Liver (tissue), 9 donors: ENCODE measurements around the gene CST3. TPM values are rescaled to one million over a fixed set of nuclear protein-coding genes. Genes with fewer than 3 reads are reported as not detected.
A peak's percentile ranks its signal among the peaks of the same experiment; 100 is the strongest.
"Not testable (repeated sequence)": the region's sequence is repeated elsewhere in the genome, so short reads cannot be mapped to it uniquely, and the experiment has no call there.

Experiments used
- DNase-seq: peaks from one replicate; pipeline ENCODE4 v3.0.0-alpha.2; 2017; ENCODE audit warnings: low spot score
- H3K27ac ChIP-seq, 2 donors: one replicate each; pipeline ENCODE4 v1.7.0; 2013; ENCODE audit warnings: inconsistent platforms in 2 of 2, low read length in 2 of 2, control low read depth in 1 of 2, low read depth in 1 of 2, mild to moderate bottlenecking in 1 of 2
- H3K27me3 ChIP-seq, 4 donors: one replicate each; pipeline versions ENCODE4 v1.6.1 to v1.7.0; 2013; ENCODE audit warnings: low read length in 3 of 4, inconsistent platforms in 1 of 4, mild to moderate bottlenecking in 1 of 4, moderate library complexity in 1 of 4; ENCODE audit not compliant: control insufficient read depth in 4 of 4, insufficient read depth in 4 of 4
- H3K36me3 ChIP-seq, 4 donors: one replicate each; pipeline versions ENCODE4 v1.6.1 to v1.7.0; 2013; ENCODE audit warnings: low read length in 3 of 4, mild to moderate bottlenecking in 3 of 4, low read depth in 1 of 4, moderate library complexity in 1 of 4; ENCODE audit not compliant: control insufficient read depth in 4 of 4, insufficient read depth in 3 of 4
- H3K4me1 ChIP-seq, 4 donors: one replicate each; pipeline versions ENCODE4 v1.6.1 to v1.7.0; 2013; ENCODE audit warnings: low read length in 3 of 4, mild to moderate bottlenecking in 3 of 4, moderate library complexity in 1 of 4; ENCODE audit not compliant: control insufficient read depth in 4 of 4, insufficient read depth in 4 of 4
- H3K4me3 ChIP-seq, 3 donors: one replicate each; pipeline versions ENCODE4 v1.6.1 to v1.7.0; 2013; ENCODE audit warnings: low read length in 3 of 3, control low read depth in 1 of 3, low read depth in 1 of 3, mild to moderate bottlenecking in 1 of 3
- H3K9ac ChIP-seq, 2 donors: one replicate each; pipeline ENCODE4 v1.7.0; 2013; ENCODE audit warnings: low read length in 2 of 2, mild to moderate bottlenecking in 2 of 2, moderate library complexity in 2 of 2, control low read depth in 1 of 2, low read depth in 1 of 2
- H3K9me3 ChIP-seq, 4 donors: one replicate each; pipeline versions ENCODE4 v1.6.1 to v1.7.0; 2013; ENCODE audit warnings: low read length in 3 of 4; ENCODE audit not compliant: control insufficient read depth in 4 of 4
- EGR1 ChIP-seq, 2 donors: IDR thresholded peaks; 2 replicates each; pipeline ENCODE4 v1.6.1; 2016 to 2018; ENCODE audit warnings: antibody characterized with exemption in 2 of 2, low read depth in 2 of 2
- FOXA1 ChIP-seq: IDR thresholded peaks from 2 replicates; pipeline ENCODE4 v1.6.1; 2016; ENCODE audit warnings: antibody characterized with exemption
- FOXA2 ChIP-seq: IDR thresholded peaks from 2 replicates; pipeline ENCODE4 v1.6.1; 2016; ENCODE audit warnings: antibody characterized with exemption
- GABPA ChIP-seq, 2 donors: IDR thresholded peaks in 1 of 2; conservative IDR thresholded peaks in 1 of 2; 2 replicates each; pipeline ENCODE4 v1.6.1; 2016; ENCODE audit warnings: antibody characterized with exemption in 2 of 2, mild to moderate bottlenecking in 1 of 2, moderate library complexity in 1 of 2
- HNF4A ChIP-seq, 2 donors: conservative IDR thresholded peaks; 2 replicates each; pipeline ENCODE4 v1.6.1; 2016; ENCODE audit warnings: antibody characterized with exemption in 2 of 2, mild to moderate bottlenecking in 2 of 2
- HNF4G ChIP-seq: IDR thresholded peaks from 2 replicates; pipeline ENCODE4 v1.6.1; 2016; ENCODE audit warnings: antibody characterized with exemption
- JUND ChIP-seq, 2 donors: IDR thresholded peaks; 2 replicates each; pipeline ENCODE4 v1.6.1; 2016; ENCODE audit warnings: antibody characterized with exemption in 2 of 2
- NR2F2 ChIP-seq: IDR thresholded peaks from 2 replicates; pipeline ENCODE4 v1.6.1; 2016; ENCODE audit warnings: antibody characterized with exemption
- RAD21 ChIP-seq, 2 donors: IDR thresholded peaks; 2 replicates each; pipeline ENCODE4 v1.6.1; 2016; ENCODE audit warnings: antibody characterized with exemption in 2 of 2, mild to moderate bottlenecking in 2 of 2
- RXRA ChIP-seq, 2 donors: IDR thresholded peaks; 2 replicates each; pipeline ENCODE4 v1.6.1; 2017 to 2018; ENCODE audit warnings: antibody characterized with exemption in 2 of 2, mild to moderate bottlenecking in 1 of 2
- SP1 ChIP-seq: IDR thresholded peaks from 2 replicates; pipeline ENCODE4 v1.6.1; 2018; ENCODE audit warnings: antibody characterized with exemption, mild to moderate bottlenecking
- TAF1 ChIP-seq: conservative IDR thresholded peaks from 2 replicates; pipeline ENCODE4 v1.6.1; 2016; ENCODE audit warnings: antibody characterized with exemption, mild to moderate bottlenecking
- YY1 ChIP-seq: IDR thresholded peaks from 2 replicates; pipeline ENCODE4 v1.6.1; 2016; ENCODE audit warnings: antibody characterized with exemption, mild to moderate bottlenecking
- WGBS: extraction: QIAGEN DNeasy Blood & Tissue Kit; methylation state at CpG from one replicate; pipeline ENCODE4 v1.1.7; 2013; 5-methylcytosine and 5-hydroxymethylcytosine counted together
- polyA plus RNA-seq, 2 donors: library from polyadenylated mRNA; stranded (reverse) in 1 of 2; unstranded in 1 of 2; fragments of 200-250 nt in 1 of 2; fragments of >200 nt in 1 of 2; fragmentation: Nextera tagmentation in 1 of 2; extraction: Ambion mirVana in 1 of 2; gene quantifications; one replicate each; pipeline versions ENCODE4 v1.2.1 to v1.2.3, GENCODE V29; 2013 to 2015
- total RNA-seq, 2 donors: library from RNA; depleted of rRNA; stranded (reverse); fragments of >200 nt; gene quantifications; one replicate each; pipeline ENCODE4 v1.2.3, GENCODE V29; 2014
- TF ChIP-seq, protein P1 (sequence below): fragments of 150-350 bp; IDR thresholded peaks from 2 replicates; pipeline ENCODE4 v1.5.1; 2017; ENCODE audit warnings: improper control_type of control experiment, low read depth, low read length; ENCODE audit not compliant: missing input control
- TF ChIP-seq, protein P2 (sequence below): IDR thresholded peaks from 2 replicates; pipeline ENCODE4 v1.6.1; 2016; ENCODE audit warnings: antibody characterized with exemption
- TF ChIP-seq, protein P3 (sequence below): IDR thresholded peaks from 2 replicates; pipeline ENCODE4 v1.6.1; 2016; ENCODE audit warnings: antibody characterized with exemption
- TF ChIP-seq, protein P4 (sequence below): IDR thresholded peaks from 2 replicates; pipeline ENCODE4 v1.6.1; 2016; ENCODE audit warnings: antibody characterized with exemption, mild to moderate bottlenecking
- TF ChIP-seq, protein P5 (sequence below): IDR thresholded peaks from 2 replicates; pipeline ENCODE4 v1.6.1; 2016; ENCODE audit warnings: antibody characterized with exemption
- donor health status: healthy.
- donor health status: healthy.
- donor health status: healthy.
- donor health status: healthy.
- donor health status: healthy.

The CST3 gene
- total and polyA plus RNA-seq, 4 donors: 153 to 1,712 (median 513) TPM

DNA sequence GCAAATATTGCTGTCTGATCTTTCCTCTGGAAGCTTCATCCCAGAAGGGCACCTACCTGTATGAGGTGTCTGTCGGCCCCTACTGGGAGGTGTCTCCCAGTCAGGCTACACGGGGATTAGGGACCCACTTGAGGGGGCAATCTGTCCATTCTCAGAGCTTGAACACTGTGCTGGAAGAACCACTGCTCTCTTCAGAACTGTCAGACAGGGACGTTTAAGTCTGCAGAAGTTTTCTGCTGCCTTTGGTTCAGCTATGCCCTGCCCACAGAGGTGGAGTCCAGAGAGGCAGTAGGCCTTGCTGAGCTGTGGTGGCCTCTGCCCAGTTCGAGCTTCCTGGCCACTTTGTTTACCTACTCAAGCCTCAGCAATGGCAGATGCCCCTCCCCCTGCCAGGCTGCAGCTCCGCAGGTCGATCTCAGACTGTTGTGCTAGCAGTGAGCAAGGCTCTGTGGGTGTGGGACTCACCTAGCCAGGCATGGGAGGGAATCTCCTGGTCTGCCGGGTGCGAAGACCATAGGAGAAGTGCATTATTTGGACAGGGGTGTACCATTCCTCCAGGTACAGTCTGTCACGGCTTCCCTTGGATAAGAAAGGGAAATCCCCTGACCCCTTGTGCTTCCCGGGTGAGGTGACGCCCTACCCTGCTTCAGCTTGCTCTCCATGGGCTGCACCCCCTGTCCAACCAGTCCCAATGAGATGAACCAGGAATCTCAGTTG is 16.9 kb downstream of the CST3 start:
- not testable (repeated sequence) for H3K9me3 ChIP-seq, H3K4me3 ChIP-seq, H3K9ac ChIP-seq, H3K27ac ChIP-seq, H3K36me3 ChIP-seq, H3K4me1 ChIP-seq, H3K27me3 ChIP-seq, DNase-seq
- 58% methylated on average over 11 of the region's 11 CpGs for WGBS
- peak in 1 of 2 donors; percentile 17 for TF ChIP-seq HNF4A (conservative IDR thresholded peaks at IDR 0.05)

DNA sequence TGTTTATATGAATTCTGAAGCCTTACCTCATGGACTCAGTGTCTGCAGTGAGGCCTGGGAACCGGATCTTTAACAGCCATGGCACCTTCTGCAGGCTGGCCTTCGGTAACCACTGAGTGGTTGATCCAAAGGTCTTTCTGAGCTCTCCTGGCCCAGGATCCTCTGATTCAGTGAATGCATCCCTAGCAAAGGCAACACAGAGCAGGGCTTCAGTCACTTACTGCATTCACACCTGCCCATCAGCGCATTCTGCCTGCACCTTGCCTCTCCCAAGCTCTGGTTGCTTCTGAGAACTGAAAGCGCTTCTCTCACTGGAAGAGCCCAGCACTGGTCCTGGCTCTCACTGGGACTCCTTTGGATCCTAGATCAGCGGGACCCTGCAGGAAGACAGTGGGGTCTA is 23.6 kb downstream of the CST3 start:
- Histone ChIP-seq H3K27ac (no peak overlapping the region), H3K27me3 (no peaks in the 10 kb centered on the region), H3K36me3 (no peaks in the 10 kb centered on the region), H3K9ac (no peak overlapping the region), H3K4me1 (no peaks in the 10 kb centered on the region), H3K4me3 (no peak overlapping the region), H3K9me3 (no peaks in the 10 kb centered on the region)
- TF ChIP-seq SP1 (no peak), TAF1 (no peak)
- WGBS: 96% methylated on average over 5 of the region's 5 CpGs
- no peak for DNase-seq

DNA sequence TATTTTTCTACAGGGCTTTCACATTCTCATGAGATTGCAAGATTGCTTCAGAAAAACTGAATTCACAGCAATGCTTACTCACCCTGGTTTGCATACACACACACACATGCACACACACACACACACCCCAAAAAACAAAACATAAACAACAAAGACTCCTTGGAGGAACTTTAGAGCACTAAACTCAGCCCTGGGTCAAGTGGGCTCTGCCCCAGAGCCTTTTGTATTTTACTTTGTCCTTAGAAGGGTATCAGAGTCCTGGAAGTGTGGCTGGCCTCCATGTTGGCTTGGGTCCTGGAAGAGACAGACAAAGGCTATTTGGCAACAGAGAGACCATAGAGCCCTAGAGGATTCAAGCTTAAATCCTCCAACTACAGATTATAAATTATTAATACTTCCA is 24.1 kb downstream of the CST3 start:
- no peak overlapping the region for H3K27ac ChIP-seq

More for the DNA sequence above, 24.1 kb downstream of the CST3 start:
- H3K4me1 ChIP-seq: no peaks in the 10 kb centered on the region
- no peaks in the 10 kb centered on the region for H3K27me3 ChIP-seq
- no peak overlapping the region for H3K9ac ChIP-seq
- no peak overlapping the region for H3K4me3 ChIP-seq
- no peaks in the 10 kb centered on the region for H3K36me3 ChIP-seq
- DNase-seq: no peak
- H3K9me3 ChIP-seq: no peaks in the 10 kb centered on the region
- no peak for TF ChIP-seq TAF1
- no peak for TF ChIP-seq HNF4G
- no peak for TF ChIP-seq NR2F2
- no peak for TF ChIP-seq GABPA (IDR thresholded peaks at IDR 0.05 in 1 of 2, conservative IDR thresholded peaks at IDR 0.05 in 1 of 2)
- TF ChIP-seq, protein P1, sequence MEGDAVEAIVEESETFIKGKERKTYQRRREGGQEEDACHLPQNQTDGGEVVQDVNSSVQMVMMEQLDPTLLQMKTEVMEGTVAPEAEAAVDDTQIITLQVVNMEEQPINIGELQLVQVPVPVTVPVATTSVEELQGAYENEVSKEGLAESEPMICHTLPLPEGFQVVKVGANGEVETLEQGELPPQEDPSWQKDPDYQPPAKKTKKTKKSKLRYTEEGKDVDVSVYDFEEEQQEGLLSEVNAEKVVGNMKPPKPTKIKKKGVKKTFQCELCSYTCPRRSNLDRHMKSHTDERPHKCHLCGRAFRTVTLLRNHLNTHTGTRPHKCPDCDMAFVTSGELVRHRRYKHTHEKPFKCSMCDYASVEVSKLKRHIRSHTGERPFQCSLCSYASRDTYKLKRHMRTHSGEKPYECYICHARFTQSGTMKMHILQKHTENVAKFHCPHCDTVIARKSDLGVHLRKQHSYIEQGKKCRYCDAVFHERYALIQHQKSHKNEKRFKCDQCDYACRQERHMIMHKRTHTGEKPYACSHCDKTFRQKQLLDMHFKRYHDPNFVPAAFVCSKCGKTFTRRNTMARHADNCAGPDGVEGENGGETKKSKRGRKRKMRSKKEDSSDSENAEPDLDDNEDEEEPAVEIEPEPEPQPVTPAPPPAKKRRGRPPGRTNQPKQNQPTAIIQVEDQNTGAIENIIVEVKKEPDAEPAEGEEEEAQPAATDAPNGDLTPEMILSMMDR: no peak
- no peak for TF ChIP-seq YY1
- TF ChIP-seq, protein P2, sequence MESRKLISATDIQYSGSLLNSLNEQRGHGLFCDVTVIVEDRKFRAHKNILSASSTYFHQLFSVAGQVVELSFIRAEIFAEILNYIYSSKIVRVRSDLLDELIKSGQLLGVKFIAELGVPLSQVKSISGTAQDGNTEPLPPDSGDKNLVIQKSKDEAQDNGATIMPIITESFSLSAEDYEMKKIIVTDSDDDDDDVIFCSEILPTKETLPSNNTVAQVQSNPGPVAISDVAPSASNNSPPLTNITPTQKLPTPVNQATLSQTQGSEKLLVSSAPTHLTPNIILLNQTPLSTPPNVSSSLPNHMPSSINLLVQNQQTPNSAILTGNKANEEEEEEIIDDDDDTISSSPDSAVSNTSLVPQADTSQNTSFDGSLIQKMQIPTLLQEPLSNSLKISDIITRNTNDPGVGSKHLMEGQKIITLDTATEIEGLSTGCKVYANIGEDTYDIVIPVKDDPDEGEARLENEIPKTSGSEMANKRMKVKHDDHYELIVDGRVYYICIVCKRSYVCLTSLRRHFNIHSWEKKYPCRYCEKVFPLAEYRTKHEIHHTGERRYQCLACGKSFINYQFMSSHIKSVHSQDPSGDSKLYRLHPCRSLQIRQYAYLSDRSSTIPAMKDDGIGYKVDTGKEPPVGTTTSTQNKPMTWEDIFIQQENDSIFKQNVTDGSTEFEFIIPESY: no peak
- TF ChIP-seq RXRA (IDR thresholded peaks at IDR 0.05): no peak
- TF ChIP-seq, protein P3, sequence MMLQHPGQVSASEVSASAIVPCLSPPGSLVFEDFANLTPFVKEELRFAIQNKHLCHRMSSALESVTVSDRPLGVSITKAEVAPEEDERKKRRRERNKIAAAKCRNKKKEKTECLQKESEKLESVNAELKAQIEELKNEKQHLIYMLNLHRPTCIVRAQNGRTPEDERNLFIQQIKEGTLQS: no peak
- no peak for TF ChIP-seq FOXA1
- TF ChIP-seq FOXA2: no peak
- no peak for TF ChIP-seq EGR1 (IDR thresholded peaks at IDR 0.05; ENCODE audit: low read depth in 2 of 2)
- TF ChIP-seq SP1: no peak
- TF ChIP-seq, protein P4, sequence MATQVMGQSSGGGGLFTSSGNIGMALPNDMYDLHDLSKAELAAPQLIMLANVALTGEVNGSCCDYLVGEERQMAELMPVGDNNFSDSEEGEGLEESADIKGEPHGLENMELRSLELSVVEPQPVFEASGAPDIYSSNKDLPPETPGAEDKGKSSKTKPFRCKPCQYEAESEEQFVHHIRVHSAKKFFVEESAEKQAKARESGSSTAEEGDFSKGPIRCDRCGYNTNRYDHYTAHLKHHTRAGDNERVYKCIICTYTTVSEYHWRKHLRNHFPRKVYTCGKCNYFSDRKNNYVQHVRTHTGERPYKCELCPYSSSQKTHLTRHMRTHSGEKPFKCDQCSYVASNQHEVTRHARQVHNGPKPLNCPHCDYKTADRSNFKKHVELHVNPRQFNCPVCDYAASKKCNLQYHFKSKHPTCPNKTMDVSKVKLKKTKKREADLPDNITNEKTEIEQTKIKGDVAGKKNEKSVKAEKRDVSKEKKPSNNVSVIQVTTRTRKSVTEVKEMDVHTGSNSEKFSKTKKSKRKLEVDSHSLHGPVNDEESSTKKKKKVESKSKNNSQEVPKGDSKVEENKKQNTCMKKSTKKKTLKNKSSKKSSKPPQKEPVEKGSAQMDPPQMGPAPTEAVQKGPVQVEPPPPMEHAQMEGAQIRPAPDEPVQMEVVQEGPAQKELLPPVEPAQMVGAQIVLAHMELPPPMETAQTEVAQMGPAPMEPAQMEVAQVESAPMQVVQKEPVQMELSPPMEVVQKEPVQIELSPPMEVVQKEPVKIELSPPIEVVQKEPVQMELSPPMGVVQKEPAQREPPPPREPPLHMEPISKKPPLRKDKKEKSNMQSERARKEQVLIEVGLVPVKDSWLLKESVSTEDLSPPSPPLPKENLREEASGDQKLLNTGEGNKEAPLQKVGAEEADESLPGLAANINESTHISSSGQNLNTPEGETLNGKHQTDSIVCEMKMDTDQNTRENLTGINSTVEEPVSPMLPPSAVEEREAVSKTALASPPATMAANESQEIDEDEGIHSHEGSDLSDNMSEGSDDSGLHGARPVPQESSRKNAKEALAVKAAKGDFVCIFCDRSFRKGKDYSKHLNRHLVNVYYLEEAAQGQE: no peak
- TF ChIP-seq HNF4A (conservative IDR thresholded peaks at IDR 0.05): no peak
- no peak for TF ChIP-seq JUND (IDR thresholded peaks at IDR 0.05)
- TF ChIP-seq, protein P5, sequence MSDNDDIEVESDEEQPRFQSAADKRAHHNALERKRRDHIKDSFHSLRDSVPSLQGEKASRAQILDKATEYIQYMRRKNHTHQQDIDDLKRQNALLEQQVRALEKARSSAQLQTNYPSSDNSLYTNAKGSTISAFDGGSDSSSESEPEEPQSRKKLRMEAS: no peak
- TF ChIP-seq RAD21 (IDR thresholded peaks at IDR 0.05): no peak
